HG03139 (cell line): ENCODE results near the gene FAM131B.
A peak's percentile ranks its signal among the peaks of the same experiment; 100 is the strongest.
"Not testable (repeated sequence)": the region's sequence is repeated elsewhere in the genome, so short reads cannot be mapped to it uniquely, and the experiment has no call there.

Experiments used
- ATAC-seq: cut with Tn5 transposase; IDR thresholded peaks from one replicate; pipeline ENCODE4 v1.9.1; 2021; ENCODE audit not compliant: unreplicated experiment

Gene FAM131B

DNA sequence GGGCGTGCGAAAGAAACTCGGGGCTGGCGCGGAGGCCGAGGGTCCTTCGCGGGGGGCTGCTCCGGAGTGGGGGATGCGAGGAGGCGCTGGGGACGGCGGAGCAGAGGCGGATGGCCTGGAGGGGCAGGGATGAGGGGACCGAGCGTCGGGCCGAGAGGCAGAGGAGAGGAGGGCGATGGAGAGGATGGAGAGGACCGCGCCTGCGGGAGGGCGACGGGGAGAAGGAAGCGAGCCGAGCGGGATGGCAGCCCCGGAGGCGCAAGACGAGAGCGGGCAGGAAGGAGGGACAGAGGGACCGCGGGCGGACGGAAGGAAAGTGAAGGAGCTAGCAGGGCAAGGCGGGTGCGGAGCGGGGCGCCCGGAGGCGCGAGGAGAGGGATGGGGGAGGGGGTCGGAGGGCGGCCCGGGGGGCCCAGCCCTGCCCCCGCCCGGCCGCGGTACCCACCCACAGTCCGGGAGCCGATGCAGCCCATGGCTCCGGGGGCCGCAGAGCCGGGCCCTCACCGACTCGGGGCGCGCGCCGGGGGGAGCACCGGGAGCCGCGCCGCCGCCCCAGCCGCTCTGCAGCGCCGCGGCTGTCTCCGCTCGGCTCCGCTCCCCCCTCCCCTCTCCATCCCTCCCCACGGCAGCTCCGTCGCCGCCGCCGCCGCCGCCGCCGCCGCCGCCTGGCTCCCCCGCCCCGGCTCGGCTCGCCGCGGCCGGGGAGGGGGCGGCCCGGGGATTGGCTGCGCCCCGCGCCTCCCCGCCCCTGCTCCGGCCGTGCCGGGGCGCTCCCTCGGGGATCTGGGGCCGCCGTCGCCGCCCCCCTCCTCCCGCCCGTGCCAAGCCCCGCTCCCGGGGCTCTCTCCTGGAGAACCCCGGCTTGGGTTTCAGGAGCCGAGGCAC, at the start of gene FAM131B:
Gene FAM131B, minus strand, starts transcription at position 583 of the 885 bp plus-strand sequence. Its CDS starts 110 bp downstream, at position 473.
- ATAC-seq: no peak

DNA sequence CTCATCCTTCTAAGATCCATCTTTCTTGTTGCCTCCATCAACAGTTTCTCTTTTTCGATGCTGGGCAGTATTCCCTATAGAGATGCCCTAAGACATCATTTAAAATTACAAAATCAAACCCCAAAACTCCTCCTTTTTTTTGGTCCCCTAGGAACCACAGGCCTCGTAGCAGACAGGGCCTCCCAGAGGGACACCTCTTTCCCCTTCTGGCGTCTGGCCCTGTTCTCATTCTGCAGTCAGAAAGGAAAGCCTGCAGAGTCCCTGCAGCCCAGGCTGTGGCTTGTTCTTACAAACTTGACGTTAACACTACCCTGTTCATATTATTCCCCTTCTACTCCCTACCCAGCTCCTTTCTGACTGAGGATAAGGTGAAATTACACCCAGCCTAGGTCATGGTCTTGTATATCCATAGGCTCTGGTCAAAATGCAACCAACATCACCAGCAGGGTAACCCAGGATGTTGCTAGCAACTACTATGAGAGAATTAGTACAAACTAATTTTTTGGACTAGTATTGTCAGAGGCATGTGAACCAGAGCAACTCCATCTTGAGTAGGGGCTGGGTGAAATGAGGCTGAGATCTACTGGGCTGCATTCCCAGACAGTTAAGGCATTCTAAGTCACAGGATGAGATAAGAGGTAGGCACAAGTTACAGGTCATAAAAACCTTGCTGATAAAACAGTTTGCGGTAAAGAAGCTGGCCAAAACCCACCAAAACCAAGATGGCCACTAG, 49.6 kb upstream of the FAM131B start:
- no peak for ATAC-seq

DNA sequence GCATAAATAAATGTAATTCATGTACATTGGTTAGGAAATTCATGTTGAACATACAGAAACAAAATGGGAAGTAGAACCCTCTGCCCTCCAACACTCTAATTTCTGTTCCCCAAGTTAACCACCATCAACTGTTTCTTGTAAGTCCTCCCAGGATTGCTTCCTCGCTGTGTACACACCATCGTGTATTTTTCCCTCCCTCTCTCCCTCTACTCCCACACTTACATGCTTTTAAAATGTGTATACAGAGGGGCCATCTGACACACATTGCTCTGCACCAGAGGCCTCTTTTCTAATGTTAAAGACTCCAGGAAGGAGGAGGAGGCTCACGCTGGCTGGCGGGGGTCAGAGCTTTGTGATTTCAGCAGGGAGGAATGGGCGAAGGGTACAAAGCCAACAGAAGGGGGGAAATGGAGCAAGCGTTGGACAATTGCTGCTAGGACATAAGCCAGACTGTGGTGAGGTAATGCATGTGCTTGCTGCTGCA, 48.0 kb upstream of the FAM131B start:
- ATAC-seq: no peak

DNA sequence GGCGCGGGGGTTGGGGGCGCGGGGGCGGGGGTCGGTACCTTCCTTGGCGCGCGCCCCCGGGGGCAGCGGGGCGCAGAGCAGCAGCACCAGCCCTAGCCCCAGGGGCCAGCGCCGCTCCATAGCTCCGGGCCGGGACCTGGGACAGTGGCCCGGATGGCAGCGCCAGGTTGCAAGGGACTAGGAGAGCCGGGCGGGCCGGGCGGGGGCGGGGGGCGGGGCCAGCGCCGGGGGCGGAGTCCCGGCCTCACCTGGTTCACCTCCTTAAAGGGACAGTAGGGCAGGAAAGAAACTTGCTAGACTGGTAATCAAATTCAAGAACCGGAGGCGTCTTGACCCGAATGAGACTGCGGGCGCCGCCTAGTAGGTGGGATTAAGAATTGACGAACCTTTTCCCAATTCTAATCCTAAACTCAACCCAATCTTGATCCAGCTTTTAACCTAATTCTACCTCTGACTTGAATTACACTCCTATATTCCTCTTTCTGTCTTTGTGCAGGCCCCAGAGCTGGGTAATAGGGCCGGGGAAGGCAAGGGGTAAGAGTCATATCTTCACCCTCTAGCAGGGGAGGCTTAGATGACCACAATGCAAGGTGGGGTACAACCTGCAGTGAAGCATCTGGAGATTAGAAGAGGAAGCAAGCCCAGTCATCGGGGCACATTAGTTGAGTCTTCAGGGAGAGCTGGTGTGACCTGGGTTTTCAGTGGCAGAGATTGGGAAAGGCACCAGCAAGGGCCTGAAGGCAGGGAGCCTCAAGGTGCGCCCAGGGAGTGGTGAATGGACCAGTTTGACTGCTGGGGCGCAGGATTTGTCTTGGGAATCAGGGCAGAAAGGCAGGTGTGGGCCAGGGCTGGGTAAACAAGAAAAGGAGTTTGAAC, 46.4 kb upstream of the FAM131B start, which contains the start of gene EPHA1:
Gene EPHA1, minus strand, starts transcription at position 171 of the 876 bp plus-strand sequence. Its CDS starts 51 bp downstream, at position 120.
- peak; percentile 49 for ATAC-seq

DNA sequence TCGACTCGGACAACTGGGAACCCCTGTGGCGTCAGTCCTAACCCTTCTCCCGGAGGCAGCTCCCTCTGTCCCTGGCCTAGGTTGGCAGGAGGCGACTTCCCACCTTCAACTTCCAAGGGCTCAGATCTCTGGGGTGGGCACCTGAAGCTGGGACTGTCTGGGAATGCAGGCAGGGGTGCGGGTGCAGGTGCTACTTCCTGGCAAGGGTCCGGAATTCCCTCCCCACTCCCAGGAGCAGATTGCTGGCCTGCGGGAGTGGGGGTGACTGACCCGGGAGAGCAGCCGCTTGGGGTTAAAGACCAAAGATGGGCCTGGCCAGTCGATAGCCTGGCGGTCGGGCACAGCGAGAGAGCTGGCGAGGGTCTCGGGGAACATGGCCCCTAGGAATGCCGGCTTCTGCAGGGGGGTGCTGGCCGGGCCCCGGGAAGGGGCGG, 45.8 kb upstream of the FAM131B start:
- ATAC-seq: no peak

DNA sequence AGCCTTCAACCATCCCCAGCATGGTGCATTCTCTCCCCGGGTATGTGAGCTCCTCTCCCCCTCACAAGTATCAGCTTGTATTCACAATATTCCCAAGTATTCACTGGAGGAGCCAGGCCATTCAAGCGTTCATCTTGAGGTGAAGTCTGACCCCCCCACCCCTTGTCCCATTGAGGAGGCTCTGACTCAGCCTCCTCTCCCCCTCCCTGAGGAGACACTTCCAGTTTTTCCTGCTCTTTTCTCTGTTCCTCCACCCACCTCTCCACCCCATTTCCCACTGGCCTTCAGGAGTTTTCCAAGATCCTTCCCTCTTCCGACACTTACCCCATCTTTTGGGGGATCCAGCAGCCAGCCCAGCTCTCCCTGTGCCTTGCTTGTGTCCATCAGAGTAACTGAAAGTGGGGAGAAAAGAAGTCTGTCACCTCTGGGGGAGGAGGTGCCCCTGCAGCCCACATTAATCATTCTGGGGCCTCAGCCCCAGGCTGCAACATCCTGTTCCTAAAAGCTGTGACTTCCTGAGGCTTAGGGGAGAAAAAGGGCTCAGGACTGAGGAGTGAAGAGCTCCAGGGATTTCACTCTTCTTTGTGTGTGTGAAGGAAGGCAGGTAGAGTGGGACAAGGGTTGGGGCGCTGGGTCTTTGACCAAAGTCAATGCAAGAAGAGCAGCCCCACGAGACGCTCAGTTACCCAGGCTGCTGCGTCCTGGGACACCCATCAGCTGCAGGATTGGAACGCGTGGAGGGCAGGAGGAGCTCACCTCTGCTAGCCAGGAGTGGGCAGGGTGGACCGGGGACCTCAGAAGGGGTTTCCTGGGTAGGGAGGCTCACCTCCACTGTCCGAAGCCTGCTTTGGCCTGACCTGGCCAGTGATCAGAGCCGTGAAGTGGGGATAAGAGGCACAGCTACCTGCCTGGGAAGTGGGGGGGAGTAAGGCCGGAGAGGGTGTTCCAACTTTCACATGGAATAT, 45.1 kb upstream of the FAM131B start:
- no peak for ATAC-seq

DNA sequence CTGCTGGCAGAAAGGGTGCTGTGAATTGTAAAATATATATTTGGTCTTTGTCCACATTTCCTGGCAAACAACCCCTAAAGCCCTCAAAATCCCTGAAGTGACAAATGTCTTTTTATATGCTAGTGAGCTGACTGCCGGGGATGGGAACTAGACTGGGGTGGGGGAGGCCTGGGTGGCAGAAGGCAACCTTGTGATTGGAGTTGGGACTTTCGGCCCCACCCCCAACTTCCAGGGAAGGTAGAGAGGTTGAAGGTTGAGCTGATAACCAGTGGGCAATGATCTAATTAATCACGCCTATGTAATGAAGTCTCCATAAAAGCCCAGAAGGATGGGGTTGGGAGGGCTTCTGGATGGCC, 43.5 kb upstream of the FAM131B start:
- no peak for ATAC-seq

DNA sequence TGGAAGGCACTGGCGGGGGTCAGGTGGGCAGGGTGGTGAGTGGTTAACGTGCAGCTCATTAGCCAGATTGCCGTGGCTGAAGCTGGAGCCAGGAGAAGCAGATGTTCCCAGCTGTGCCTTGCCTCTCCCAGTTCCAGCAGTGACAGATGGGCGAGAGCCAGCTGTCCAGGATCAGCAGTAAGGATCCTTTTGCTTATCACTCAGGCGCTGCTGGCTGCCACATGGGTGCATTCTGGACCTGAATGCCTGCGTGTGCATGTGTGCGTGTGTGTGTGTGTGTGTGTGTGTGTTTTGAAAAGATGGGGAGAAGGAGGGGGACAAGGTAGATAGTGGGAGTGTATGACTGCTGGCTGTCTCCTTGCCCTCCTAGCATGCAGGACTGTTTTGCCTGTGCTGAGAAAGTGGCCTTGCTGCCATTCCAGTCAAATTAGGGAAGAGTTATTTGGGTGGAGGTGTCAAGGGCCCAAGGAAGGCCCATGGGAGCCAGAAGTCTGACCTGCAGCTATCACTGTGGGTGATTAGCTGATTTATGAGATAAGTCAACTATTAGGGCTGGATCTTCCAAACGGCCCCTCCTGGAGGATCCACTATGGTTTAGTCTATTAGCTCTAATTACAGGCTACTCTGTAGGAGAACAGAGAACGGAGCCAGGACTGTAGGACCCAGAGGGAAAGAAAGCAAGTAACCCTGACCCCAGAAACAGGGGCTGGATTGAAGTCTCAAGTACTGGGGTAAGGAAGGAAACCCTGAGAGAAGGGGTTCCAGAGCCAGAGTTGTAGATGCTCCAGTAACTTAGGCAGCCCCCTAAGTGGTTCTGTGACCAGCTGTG, 42.9 kb upstream of the FAM131B start:
- no peak for ATAC-seq

DNA sequence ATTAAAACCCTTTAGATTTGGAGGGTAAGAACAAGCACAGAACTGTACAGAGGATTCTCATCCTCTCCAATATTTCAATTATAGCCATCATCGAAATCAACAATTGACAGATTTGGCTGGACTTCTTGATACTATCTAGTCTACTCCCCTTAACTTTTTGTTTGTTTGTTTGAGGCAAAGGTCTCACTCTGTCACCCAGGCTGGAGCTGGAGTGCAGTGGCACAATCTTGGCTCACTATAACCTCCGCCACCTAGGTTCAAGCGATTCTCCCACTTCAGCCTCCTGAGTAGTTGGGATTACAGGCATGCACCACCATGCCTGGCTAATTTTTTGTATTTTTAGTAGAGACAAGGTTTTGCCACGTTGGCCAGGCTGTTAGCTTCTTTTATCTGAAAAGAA, 39.7 kb upstream of the FAM131B start:
- ATAC-seq: not testable (repeated sequence)

DNA sequence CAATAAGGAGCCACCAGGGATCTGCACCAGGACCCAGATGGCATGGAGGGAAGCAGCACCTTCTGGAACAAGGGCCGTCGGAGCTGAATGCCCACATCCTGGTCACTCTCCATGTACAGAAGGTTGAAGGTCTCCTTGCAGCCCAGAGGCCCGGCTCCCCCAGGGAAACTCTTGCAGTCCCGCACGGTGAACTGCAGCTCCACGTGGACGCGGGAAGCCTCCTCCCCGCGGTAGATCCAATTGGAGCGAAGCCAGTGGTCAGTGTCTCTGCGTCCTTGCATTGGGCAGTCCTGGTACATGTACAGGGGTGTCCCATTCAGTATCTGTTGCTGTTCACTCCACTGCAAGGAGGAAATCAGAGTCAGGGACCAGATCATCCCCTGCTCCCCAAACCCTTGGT, 38.8 kb upstream of the FAM131B start:
- no peak for ATAC-seq

DNA sequence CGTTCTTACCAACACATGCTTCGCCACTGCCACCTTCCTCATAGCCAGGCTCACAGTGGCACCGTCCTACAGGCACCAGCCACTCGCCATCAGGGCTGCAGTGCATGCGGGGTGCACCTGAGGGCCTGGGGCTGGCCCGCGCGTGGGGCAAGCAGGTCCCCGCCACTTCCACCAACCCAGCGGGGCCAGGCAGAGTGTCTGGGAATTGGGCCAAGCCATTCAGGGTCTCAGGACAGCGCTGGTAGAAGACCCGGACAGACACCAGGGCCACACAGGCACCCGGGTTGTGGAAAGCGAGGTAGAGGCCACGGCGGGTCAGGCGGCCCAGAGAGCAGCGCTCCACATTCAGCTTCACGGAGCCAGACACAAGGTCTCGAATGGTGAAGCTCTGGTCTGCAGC, 37.1 kb upstream of the FAM131B start:
- no peak for ATAC-seq

DNA sequence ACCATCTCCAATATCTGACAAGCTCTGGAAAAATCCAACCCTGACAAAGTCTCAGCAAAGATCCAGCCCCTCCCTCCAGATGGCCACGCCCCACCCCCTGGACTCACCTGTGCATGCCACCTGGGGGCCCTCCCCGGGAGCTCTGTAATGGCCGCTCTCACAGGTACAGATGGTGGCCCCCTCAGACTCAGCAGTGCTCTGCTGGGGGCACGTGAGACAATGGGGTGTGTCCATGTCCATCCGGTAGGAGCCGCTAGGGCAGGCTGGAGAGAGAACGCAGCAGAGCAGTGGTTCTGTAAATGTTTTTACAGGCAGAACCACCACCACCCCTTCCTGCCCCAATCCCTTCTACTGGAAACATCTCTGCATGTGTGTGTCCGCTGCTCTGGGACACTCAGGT, 36.6 kb upstream of the FAM131B start:
- no peak for ATAC-seq

DNA sequence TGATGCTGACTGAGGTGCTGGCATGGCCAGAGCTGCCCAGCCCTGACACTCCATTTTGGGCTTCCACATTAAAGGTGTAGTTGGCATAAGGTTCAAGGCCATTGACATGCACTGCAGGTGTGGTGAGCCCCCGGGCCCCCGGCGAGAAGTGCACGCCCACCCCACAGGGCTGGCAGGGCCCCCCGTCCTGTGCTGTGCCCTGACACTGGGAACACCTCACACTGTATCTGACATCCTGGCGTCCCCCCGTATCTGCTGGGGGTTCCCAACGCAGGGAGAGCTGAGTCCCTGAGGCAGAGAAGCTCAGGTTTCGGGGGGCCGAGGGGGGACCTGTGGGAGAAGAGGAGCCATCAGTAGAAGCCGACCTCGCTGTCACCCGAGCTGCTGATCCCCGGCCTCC, 36.1 kb upstream of the FAM131B start:
- ATAC-seq: no peak

DNA sequence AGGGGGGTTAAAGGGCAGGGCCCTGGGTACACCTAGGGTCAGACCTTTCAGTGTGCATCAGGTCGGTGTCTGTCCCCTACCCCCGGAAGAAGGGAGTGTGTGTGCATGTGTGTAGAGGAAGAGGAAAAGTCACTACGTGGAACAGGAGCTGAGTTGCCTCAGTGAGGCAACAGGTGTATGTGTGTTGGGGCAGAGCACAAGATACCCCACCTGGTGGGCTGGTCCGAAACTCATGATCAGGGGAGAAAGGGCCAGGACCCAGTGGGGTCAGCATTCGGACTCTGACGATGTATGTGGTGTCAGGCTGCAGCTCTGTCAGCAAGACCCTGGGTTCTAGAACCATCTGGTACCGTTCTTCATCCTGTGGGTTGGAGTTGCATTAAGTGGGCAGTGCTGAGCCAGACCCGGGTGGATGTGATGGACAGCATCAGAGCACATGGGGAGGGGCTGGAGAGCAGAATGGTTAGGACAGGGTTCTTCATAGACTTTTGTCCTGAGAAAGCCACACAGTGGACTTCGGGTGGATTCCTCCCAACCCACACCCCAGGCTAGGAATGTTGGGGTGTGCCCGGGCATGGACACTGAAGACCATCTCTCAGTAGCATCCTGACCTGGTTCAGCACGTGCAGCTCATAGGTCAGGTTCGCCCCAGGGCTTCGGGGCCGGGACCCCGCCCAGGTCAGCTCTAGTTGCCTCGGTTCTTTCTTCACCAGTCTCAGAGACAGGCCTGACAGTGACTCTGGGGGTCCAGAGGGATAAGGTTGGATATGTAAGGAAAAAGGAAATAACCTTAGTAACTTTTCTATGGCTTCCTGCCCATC, 35.4 kb upstream of the FAM131B start:
- ATAC-seq: no peak

DNA sequence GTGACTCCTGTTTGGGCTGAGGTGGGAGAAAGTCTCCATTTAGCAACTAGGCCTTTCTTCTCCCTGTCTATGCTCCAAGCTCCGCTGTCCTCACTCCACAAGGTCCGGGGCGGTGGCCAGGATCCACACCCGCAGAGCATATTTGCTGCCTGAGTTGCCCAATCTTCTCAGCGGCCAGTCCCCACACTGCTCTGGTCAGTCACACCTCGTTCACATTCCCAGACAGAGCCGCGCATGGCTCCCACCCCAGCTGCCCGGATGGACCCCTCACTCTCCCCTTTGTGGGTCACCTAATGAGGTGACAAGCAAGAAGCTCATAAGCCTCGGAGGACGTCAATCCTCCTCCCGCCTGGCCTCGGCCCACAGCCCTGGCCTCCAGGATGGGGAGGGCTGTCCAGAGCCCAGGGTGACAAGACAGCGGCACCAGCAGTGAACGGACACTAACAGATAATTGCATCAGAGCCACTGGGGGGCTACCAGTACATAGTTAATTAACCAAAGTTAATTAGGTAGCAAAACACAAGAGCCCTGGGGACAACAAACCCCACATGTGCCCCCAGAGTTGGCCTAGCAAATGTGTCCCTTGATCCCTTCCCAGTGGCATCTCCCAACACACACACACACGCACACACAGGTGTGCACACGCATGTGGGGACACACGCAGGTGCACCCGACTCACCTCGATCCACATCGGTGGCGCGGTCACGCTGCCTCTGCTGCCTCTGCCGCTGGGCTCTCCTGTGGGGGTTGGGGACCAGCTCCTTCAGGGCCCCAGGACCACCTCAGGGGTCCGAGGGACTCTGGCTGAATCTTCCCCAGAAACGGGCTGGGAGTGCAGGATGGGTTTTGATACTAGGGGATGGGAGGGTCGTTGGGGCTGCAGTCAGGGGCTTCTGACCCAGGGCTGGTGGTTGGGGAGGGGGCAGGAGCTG, 34.4 kb upstream of the FAM131B start:
- no peak for ATAC-seq

DNA sequence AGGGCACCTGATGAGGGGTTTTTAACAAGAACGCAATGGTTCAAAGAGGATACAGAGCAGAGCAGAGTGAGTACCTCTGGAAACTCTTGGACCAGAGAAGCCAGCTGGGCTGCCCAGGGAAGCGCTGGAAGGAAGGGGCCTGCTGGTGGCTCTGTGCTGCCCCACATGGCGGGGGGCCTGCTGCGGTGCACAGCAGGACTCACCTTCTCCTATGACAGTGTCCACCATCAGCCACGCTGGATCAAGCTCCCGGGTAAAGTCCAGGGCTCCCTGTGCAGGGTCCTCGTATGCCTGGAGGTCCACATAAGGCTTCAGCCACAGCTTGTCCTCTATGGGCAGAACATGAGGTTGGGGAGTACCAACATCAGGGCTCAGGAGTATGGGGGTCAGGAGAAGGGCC, 33.7 kb upstream of the FAM131B start:
- ATAC-seq: no peak
